Stimulated activated naive CD4-positive, alpha-beta T cell (primary cell): Measurements from ENCODE around the gene GLIPR2.

Source experiments
- DNase-seq, 6 experiments: peaks; one replicate each; lab custom pipeline; 2025; lab: John Stamatoyannopoulos, UW

Gene GLIPR2

GRCh38 chr9:36194326-36195000 is 57.9 kb downstream of the GLIPR2 start:
- no peak for DNase-seq

DNA sequence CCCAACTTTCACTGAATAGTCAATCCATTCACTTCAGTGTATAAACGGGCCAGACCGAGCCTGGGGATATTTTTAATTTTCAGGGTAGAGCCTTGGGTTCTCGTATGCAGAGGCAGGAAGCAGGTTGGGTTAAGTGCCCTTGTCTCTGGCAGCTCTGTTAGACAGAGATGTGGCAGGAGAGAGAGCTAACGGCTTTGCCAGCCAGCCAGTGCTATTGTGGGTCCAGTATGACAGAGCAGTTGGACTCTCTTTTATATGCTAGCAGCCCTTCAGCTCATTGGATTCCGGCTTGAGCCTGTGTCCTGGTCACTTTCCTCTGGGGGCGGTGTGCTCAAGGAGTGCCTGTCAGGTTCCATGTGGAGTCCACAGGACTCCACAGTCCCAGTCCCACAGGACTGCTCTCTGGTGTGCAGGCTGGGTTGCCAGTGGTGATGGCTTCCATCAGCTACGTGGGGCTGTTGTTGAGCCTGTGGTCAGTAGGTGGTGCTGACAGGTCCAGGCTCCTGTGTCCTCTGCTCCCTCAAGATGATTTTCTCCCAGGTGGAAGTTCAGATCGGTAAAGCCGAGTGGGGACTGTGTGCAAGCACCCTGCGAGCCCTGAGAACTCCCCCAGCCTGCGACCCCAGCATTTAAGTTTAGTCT is 68.5 kb downstream of the GLIPR2 start:
- DNase-seq, result no peak

DNA sequence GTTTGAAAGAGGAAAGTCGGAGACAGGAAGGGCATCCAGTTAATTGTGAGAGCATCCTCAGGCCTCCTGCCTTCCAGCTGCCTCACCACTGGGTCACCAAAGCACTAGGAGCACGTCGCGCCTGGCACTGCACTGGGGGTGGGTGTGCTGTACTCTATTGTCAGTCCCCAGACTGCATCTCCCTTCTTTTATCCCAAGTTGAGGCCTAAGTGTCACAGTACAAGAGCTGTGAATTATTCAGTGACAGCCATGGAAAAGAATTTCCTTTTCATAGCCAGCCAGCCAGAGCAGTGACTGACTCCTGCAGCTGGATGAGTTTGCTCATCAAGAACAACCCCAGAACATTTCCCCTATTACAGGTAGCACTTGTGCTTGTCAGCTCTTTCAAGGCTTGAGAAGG is 70.5 kb downstream of the GLIPR2 start:
- no peak for DNase-seq

DNA sequence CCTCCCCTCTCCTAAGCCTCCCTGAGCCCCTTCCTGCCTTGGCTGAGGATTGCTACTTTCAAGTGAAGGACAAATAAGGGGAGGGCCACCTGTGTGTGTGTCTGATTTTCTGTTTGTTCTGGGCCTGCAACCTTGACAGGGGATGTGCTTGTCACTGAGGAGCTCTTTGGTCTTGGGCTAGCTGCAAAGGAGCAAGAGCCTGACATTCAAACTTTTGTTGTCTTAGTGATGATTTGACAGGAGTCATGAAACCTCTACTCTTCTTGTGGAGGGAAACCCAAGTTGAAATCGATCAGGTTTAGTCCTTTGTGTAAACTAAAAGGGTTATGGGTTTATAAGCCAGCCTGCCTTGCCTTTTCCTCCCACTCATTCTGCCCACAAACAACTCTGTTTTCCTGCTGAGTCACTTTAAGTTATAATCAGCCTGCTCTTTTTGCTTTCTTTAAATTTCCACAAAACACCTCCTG is 71.0 kb downstream of the GLIPR2 start:
- no peak for DNase-seq

DNA sequence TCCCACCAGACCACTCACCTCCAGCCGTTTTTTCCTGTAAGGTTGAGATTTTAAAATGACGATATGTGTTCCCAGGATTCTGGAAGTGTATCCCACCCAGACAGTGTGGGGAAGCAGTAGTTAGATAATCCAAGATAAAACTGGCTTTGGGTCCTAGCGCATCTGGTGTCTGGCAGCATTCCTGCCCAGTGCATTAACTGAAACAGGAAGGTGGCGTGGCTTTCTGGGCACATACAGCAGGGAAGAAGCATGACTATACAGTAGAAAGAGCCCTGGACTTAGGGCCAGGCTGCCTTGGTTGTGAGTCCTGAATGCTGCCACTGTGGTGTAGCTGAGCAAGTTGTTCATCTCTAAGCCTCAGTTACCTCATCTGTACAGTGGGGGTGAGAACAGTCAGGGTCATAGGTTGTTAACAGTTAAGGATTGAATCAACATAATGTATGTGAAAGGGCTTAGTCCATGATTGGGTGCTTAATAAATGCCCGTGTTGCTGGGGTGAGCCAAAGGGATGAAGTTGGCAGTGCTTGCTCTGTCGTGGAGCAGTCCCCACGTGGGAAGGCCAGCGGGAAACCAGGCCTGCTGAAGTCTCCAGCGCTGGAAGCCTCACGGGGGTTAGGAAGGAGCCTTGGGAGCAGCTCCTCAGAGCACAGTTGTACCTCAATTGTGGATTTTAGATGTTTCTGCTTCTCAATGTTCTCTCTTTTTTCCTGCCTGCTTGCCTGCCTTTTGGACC is 72.2 kb downstream of the GLIPR2 start:
- no peak for DNase-seq

DNA sequence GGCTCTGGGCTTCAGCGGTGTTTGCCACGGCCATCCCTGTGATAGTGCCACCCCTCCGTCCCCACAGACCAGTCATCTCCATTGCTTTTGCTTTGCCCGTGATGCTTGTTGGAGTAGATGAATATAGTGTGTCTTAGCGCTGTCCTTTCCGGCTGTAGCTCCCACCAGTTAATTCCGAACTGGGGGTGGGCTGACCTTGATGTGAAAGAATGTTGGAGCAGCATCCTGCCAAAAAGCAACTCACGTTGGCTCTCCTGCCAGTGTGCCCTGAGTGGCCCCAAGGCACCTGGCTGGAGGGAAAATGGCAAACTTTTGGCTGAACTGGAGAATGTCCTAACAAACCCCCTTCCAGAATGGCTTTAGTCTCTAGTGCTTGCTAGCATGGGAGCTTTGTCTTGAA is 74.2 kb downstream of the GLIPR2 start:
- DNase-seq, result no peak

GRCh38 chr9:36211510-36211909 is 75.0 kb downstream of the GLIPR2 start:
- DNase-seq, result no peak

GRCh38 chr9:36213387-36213786 is 76.9 kb downstream of the GLIPR2 start:
- no peak for DNase-seq
